GM21786 (cell line): ENCODE results near the gene PLGRKT.
"Not testable (repeated sequence)": the region's sequence is repeated elsewhere in the genome, so short reads cannot be mapped to it uniquely, and the experiment has no call there.

Source experiments
- ATAC-seq: cut with Tn5 transposase; IDR thresholded peaks from one replicate; pipeline ENCODE4 v1.9.1; 2021; ENCODE audit not compliant: unreplicated experiment

PLGRKT gene

GRCh38 chr9:5321601-5322000 lies 116.1 kb downstream of the PLGRKT start:
- ATAC-seq = not testable (repeated sequence)

GRCh38 chr9:5321058-5321457 lies 116.7 kb downstream of the PLGRKT start:
- no peak for ATAC-seq

- not testable (repeated sequence) for ATAC-seq
Observed at GRCh38 chr9:5316406-5316805, 121.3 kb downstream of the PLGRKT start.

- ATAC-seq = no peak
Observed at GRCh38 chr9:5315187-5315923, 122.4 kb downstream of the PLGRKT start.

- no peak for ATAC-seq
Observed at GRCh38 chr9:5310851-5311250, 126.9 kb downstream of the PLGRKT start.
